Peyer's patch (tissue), 4 donors: Measurements from ENCODE around the gene HOXD13. TPM values are rescaled to one million over a fixed set of nuclear protein-coding genes. Genes with fewer than 3 reads are reported as not detected.
A peak's percentile ranks its signal among the peaks of the same experiment; 100 is the strongest.

Experiments used
- DNase-seq, 3 donors: peaks; one replicate each; pipeline ENCODE4 v3.0.0-alpha.2; 2017 to 2019
- H3K27ac ChIP-seq, 4 donors: fragments of 200-600 bp; sonication (generic); one replicate each; pipeline ENCODE4 v1.5.1; 2016 to 2019
- H3K27me3 ChIP-seq, 2 donors: fragments of 200-600 bp; sonication (generic); one replicate each; pipeline ENCODE4 v1.5.1; 2019
- H3K36me3 ChIP-seq, 3 donors: fragments of 200-600 bp; sonication (generic); one replicate each; pipeline ENCODE4 v1.5.1; 2016 to 2019
- H3K4me1 ChIP-seq, 4 donors: fragments of 200-600 bp; sonication (generic); one replicate each; pipeline ENCODE4 v1.5.1; 2016 to 2019
- H3K4me3 ChIP-seq, 4 donors: fragments of 200-600 bp; sonication (generic); 1 replicate in 3 of 4; 2 replicates in 1 of 4; pipeline ENCODE4 v1.5.1; 2016 to 2019; ENCODE audit warnings: mild to moderate bottlenecking in 1 of 4
- H3K9me3 ChIP-seq, 4 donors: fragments of 200-600 bp; sonication (generic); one replicate each; pipeline ENCODE4 v1.5.1; 2016 to 2019; ENCODE audit warnings: mild to moderate bottlenecking in 1 of 4
- CTCF ChIP-seq, 6 experiments: fragments of 450-650 bp in 4 of 6; fragments of 200-600 bp in 2 of 6; sonication (generic) in 1 of 6; IDR thresholded peaks; one replicate each; pipeline ENCODE4 v1.5.1; 2017 to 2019; ENCODE audit warnings: antibody characterized with exemption in 6 of 6, mild to moderate bottlenecking in 3 of 6, moderate library complexity in 1 of 6
- POLR2A ChIP-seq, 2 donors: fragments of 450-650 bp; IDR thresholded peaks; one replicate each; pipeline ENCODE4 v1.5.1; 2017; ENCODE audit warnings: antibody characterized with exemption in 2 of 2, mild to moderate bottlenecking in 2 of 2, moderate library complexity in 2 of 2
- total RNA-seq, 4 donors: library from RNA; depleted of rRNA; stranded (reverse); fragments of >200 nt; gene quantifications; one replicate each; pipeline ENCODE4 v1.1.0, GENCODE V29; 2016

Gene HOXD13
- total RNA-seq, 4 donors from 2014 or later, result not detected

- no peak for DNase-seq
- peaks cover 0 to 5% (median 0%) of the 10 kb centered on the region in 4 donors for H3K9me3 ChIP-seq
- no peaks in the 10 kb centered on the region for H3K36me3 ChIP-seq
- peaks cover 0 to 88% of the 10 kb centered on the region in 2 donors for H3K27me3 ChIP-seq
- TF ChIP-seq POLR2A (IDR thresholded peaks at IDR 0.05) (no peak), CTCF (IDR thresholded peaks at IDR 0.05) (no peak)
- H3K4me3 ChIP-seq, result no peak overlapping the region
- peaks cover 0 to 34% (median 1%) of the 10 kb centered on the region in 4 donors for H3K4me1 ChIP-seq
- H3K27ac ChIP-seq, result no peak overlapping the region
These were observed 12.7 kb downstream of the HOXD13 start for GRCh38 chr2:176105078-176105729.

GRCh38 chr2:176105730-176106580 is 13.4 kb downstream of the HOXD13 start:
- Histone ChIP-seq H3K9me3 (peaks cover 0 to 5% (median 0%) of the 10 kb centered on the region in 4 donors), H3K4me1 (peaks cover 0 to 34% (median 1%) of the 10 kb centered on the region in 4 donors), H3K4me3 (no peak overlapping the region), H3K27me3 (peaks cover 0 to 87% of the 10 kb centered on the region in 2 donors), H3K36me3 (no peaks in the 10 kb centered on the region), H3K27ac (no peak overlapping the region)
- TF ChIP-seq CTCF (IDR thresholded peaks at IDR 0.05), result no peak
- no peak for TF ChIP-seq POLR2A (IDR thresholded peaks at IDR 0.05)
- DNase-seq, result no peak

- peaks cover 0 to 34% (median 1%) of the 10 kb centered on the region in 4 donors for H3K4me1 ChIP-seq
- H3K27me3 ChIP-seq, result peaks cover 0 to 87% of the 10 kb centered on the region in 2 donors
- no peaks in the 10 kb centered on the region for H3K36me3 ChIP-seq
- H3K4me3 ChIP-seq, result peak within 1 kb of the TSS in 3 of 4 donors; percentile 15 to 31 (median 28)
- TF ChIP-seq CTCF (IDR thresholded peaks at IDR 0.05) (no peak), POLR2A (IDR thresholded peaks at IDR 0.05) (no peak)
- DNase-seq, result peak in 2 of 3 donors; percentile 47 to 54
- peaks cover 0 to 5% (median 0%) of the 10 kb centered on the region in 4 donors for H3K9me3 ChIP-seq
- no peak within 1 kb of the TSS for H3K27ac ChIP-seq
These were observed 14.3 kb downstream of the HOXD13 start, which contains the start of gene HOXD11 for GRCh38 chr2:176106581-176107539. HOXD11 (plus strand) TSS chr2:176107280; CDS start chr2:176107356, 76 bp downstream.

- Histone ChIP-seq H3K27me3 (peaks cover 0 to 92% of the 10 kb centered on the region in 2 donors), H3K9me3 (peaks cover 0 to 5% (median 0%) of the 10 kb centered on the region in 4 donors), H3K36me3 (no peaks in the 10 kb centered on the region), H3K27ac (no peak overlapping the region), H3K4me3 (peak overlapping the region in 1 of 4 donors; percentile 26), H3K4me1 (peaks cover 0 to 34% (median 1%) of the 10 kb centered on the region in 4 donors)
- DNase-seq, result no peak
- no peak for TF ChIP-seq POLR2A (IDR thresholded peaks at IDR 0.05)
- no peak for TF ChIP-seq CTCF (IDR thresholded peaks at IDR 0.05)
These were observed 15.2 kb downstream of the HOXD13 start for GRCh38 chr2:176107731-176108181.
